Skeletal muscle tissue (tissue), 4 donors: ENCODE measurements around the gene TSPAN14. TPM values are rescaled to one million over a fixed set of nuclear protein-coding genes. Genes with fewer than 3 reads are reported as not detected.

Source experiments
- H3K27ac ChIP-seq: one replicate; pipeline ENCODE4 v1.7.0; 2013; ENCODE audit warnings: mild to moderate bottlenecking, low read depth, low read length, inconsistent platforms
- H3K27me3 ChIP-seq, 3 donors: one replicate each; pipeline ENCODE4 v1.7.0; 2013; ENCODE audit warnings: low read length in 3 of 3; ENCODE audit not compliant: control insufficient read depth in 3 of 3, insufficient read depth in 3 of 3
- H3K36me3 ChIP-seq, 3 donors: one replicate each; pipeline ENCODE4 v1.7.0; 2013; ENCODE audit warnings: low read length in 3 of 3; ENCODE audit not compliant: control insufficient read depth in 3 of 3, insufficient read depth in 3 of 3
- H3K4me1 ChIP-seq, 3 donors: one replicate each; pipeline ENCODE4 v1.7.0; 2013; ENCODE audit warnings: low read length in 3 of 3, mild to moderate bottlenecking in 3 of 3; ENCODE audit not compliant: control insufficient read depth in 3 of 3, insufficient read depth in 3 of 3
- H3K4me3 ChIP-seq, 3 donors: one replicate each; pipeline ENCODE4 v1.7.0; 2013; ENCODE audit warnings: low read length in 3 of 3
- H3K9ac ChIP-seq, 3 donors: one replicate each; pipeline ENCODE4 v1.7.0; 2013; ENCODE audit warnings: low read length in 3 of 3, mild to moderate bottlenecking in 3 of 3, moderate library complexity in 2 of 3, low read depth in 1 of 3
- H3K9me3 ChIP-seq, 3 donors: one replicate each; pipeline ENCODE4 v1.7.0; 2013; ENCODE audit warnings: low read length in 3 of 3; ENCODE audit not compliant: control insufficient read depth in 3 of 3
- total RNA-seq: library from RNA; depleted of rRNA; stranded (reverse); fragments of >200 nt; gene quantifications from one replicate; pipeline ENCODE4 v1.2.3, GENCODE V29; 2014
- donor health status: Osteomylitis.

TSPAN14 gene
- total RNA-seq, 1 donor from 2014 or later = 6.3 TPM

DNA sequence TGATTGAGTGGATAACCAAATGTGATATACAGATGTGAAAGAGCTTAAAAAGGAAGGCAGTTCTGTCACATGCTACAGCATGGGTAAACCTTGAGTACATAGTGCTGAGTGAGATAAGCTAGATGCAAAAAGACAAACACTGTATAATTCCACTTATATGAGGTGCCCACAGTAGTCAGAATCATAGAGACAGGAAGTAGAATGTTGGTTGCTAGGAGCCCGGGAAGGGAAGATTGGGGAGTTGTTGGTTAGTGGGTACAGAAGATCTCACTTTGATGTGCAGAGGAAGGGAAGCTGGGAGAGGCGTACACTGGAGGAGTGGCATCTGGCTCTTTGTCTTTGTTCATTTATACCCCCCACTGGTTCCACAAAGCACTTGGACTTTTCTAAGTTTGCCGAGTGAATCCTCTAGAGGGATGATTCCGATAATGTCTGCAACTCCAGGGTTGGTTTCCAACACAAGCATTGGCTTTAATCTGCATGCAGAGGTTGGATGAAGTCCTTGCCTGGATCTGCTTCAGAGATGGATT, 39.5 kb downstream of the TSPAN14 start:
- peaks cover 43 to 50% (median 50%) of the 10 kb centered on the region in 3 donors for H3K4me1 ChIP-seq
- H3K4me3 ChIP-seq = no peak overlapping the region
- no peak overlapping the region for H3K27ac ChIP-seq
- H3K27me3 ChIP-seq = no peaks in the 10 kb centered on the region
- no peak overlapping the region for H3K9ac ChIP-seq
- H3K9me3 ChIP-seq = no peaks in the 10 kb centered on the region
- H3K36me3 ChIP-seq = peaks cover 13 to 20% (median 15%) of the 10 kb centered on the region in 3 donors

DNA sequence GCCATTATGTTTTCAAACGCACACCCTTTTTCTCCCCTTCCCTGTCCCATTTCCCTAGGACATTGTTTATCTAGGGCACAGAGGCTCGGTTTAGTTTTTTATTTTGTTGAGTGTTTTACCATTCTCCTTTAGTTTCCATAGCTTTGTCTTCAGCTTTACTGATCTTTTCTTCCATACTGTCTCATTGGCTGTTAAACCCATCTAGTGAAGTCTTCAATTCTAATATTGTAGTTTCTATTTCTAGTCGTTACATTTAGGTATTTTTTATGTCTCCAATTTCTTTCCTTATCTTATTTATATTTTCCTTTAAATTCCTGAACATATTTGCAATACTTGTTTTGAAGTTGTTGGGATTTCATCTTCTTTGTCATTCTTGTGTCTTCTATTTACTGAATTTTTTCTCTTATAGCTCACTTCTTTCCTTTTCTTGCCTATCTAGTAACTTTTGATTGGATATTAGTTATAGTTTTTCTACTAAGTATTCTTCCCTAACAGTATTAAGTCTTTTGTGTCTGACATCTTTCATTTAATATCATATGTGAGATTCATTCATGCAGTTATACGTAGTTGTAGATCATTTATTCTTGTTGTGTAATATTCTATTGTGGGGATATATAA, 42.6 kb downstream of the TSPAN14 start:
- Histone ChIP-seq H3K4me1 (peaks cover 60 to 69% (median 62%) of the 10 kb centered on the region in 3 donors), H3K27me3 (no peaks in the 10 kb centered on the region), H3K36me3 (peaks cover 0 to 2% (median 0%) of the 10 kb centered on the region in 3 donors), H3K9me3 (no peaks in the 10 kb centered on the region), H3K27ac (no peak overlapping the region), H3K9ac (no peak overlapping the region), H3K4me3 (no peak overlapping the region)

DNA sequence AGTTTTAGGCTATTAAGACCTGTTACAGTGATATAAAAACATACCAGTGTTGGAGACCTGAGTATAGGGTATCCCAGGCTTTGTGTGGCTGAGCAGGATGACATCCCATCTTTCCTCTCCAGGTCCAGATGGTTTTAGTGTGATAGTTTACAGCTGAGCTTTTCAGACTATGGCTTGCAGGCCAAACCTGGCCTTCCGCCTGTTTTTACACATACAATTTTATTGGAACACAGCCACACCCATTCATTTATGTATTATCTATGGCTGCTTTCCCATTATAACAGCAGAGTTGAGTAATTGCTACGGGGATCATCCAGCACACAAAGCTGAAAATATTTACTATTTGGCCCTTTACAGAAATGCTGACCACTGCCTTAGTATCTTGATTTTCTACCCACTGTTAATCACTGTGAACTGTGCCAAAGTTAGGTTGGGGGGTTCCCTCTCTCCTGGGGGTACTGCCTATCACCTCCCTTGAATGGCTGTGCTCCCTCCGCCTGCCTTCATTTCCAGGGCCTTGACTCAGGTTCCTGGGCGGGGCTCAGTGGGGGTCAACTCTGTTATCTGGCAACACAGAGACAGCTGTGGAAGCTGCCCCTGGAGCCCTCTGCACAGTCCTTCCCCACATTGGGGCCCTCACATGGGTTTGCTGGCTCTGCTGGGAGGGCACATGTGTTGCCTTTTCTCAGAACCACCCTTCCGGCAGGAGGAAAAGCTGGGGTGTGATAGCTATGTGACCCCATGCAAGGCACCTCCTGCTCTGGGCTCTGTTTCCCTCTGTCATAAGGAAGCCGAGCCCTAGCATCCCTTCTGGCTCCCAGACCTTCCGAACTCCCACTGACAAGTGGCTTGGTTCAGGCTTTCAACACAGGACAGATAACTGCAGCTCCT, 43.3 kb downstream of the TSPAN14 start:
- Histone ChIP-seq H3K9me3 (no peaks in the 10 kb centered on the region), H3K27ac (peak overlapping the region; percentile 83), H3K36me3 (peaks cover 0 to 2% (median 0%) of the 10 kb centered on the region in 3 donors), H3K27me3 (no peaks in the 10 kb centered on the region), H3K4me3 (peak overlapping the region in 1 of 3 donors; percentile 6), H3K9ac (peak overlapping the region in 1 of 3 donors; percentile 34), H3K4me1 (peaks cover 64 to 75% (median 67%) of the 10 kb centered on the region in 3 donors)

DNA sequence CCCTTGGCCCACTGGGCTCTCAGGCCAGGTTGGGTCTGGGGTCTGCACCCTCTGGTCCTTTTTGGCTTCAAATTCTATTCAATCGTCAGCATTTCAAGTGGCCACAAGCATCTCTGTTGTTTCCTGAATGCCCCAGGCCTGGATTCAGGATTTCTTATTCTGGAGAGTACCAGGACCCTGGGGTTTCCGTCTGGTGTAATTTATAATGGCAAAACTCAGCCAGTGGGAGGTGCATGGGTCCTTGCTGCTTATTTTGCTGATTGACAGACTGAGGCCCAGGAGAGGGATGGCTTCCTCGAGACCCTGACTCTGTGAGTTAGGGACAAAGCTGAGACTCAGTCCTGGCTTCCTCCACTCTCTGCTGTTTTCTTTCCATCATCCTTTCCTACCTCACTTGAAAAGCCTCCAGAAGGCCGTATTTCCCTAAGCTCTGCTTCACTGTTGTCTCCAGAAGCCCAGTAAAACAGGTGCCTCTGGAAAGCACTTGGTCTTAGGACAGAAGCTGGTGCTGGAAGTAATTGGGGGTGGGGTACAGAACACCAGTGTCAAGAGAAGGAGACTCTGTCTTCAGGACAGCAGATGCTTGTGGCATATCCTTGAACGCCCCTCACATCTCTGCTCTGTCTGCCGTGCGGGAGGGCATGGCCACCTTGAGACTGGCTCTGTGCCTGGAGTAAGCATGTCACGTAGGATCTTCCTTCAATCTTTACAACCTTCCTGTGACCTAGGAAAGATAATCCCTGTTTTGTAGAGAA, 44.1 kb downstream of the TSPAN14 start:
- H3K27ac ChIP-seq = peak overlapping the region; percentile 83
- peaks cover 71 to 82% (median 75%) of the 10 kb centered on the region in 3 donors for H3K4me1 ChIP-seq
- H3K36me3 ChIP-seq = no peaks in the 10 kb centered on the region
- H3K4me3 ChIP-seq = peak overlapping the region; percentile 8 to 48 (median 24)
- H3K27me3 ChIP-seq = no peaks in the 10 kb centered on the region
- H3K9me3 ChIP-seq = no peaks in the 10 kb centered on the region
- peak overlapping the region; percentile 2 to 55 (median 34) for H3K9ac ChIP-seq

DNA sequence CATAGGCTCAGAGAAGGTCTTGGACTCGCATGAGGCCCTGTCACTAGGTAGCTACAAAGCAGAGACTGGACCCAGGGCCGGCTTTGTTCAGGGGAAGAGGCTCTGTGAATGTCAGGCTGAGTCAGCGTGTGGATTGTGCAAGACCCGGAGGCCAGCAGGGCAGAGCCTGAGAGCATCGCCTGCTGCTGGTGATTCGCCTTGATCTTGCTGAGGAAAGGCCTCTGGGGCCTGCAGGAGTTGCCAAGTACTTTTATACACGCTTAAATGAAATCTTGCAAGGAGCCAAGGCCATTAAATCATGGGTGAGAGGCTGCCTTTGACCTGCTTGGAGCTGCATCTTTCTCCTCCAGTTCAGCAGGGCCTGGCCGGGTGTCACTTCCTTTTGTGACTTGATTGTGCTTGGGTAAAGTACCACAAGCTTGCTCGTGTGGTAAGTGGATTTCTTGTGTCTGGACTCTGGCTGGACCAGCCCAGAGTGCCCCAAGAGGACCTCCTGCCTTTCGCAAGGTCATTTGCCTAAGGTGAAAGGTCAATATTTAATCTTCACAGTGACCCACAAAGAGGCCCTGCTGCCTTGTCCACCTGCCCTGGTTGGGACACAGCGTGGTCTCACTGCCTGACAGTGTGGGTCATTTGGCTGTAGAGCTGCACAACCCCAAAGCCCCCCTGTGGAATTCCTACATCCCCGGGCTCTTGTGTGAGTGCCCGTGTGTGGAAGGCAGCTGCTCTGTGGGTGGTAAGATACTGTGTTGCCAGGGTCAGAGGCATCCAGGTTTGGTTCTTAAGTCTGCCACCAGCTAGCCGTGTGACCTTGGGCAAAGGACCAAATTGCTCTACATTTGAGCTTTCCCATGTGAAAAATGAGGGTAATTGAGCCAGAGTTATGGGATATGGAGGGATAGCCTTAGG, 45.0 kb downstream of the TSPAN14 start:
- H3K9me3 ChIP-seq = no peaks in the 10 kb centered on the region
- H3K4me1 ChIP-seq = peaks cover 70 to 80% (median 76%) of the 10 kb centered on the region in 3 donors
- peak overlapping the region; percentile 8 to 48 (median 24) for H3K4me3 ChIP-seq
- no peaks in the 10 kb centered on the region for H3K36me3 ChIP-seq
- peak overlapping the region; percentile 36 to 55 (median 50) for H3K9ac ChIP-seq
- H3K27ac ChIP-seq = peak overlapping the region; percentile 83
- H3K27me3 ChIP-seq = no peaks in the 10 kb centered on the region

DNA sequence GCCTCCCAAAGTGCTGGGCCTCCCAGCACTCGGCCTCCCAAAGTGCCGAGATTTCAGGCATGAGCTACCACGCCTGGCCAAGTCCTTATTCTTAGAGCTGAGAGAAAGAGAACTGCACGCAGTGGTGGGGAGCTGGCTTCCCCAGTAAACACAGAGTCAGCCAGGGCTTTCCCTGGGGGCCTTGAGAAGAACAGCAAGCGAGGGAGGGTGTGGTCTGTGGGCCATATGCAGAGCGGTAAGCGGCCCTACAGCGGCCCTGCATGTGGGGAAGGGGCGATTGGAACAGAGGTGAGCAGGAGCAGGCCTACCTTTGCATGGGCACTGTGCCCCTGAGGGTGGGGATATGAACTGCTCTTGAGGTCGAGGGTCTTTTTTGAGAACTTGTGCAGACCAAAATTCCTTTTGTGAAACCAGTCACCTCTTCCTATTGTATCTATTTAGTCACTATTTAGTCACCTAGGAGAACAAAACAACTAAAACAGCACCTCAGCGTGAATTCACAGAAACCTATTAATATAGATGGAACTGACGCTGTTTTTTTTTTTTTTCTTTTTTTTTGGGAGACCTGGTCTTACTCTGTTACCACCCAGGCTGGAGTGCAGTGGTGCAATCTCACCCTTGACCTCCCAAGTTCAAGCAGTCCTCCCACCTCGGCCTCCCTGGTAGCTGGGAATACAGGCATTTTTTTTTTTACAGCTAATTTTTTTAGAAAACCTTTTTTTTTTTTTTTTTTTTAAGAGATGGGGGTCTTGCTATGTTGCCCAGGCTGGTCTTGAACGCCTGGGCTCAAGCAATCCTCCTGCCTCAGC, 46.7 kb downstream of the TSPAN14 start:
- no peaks in the 10 kb centered on the region for H3K27me3 ChIP-seq
- peaks cover 0 to 2% (median 0%) of the 10 kb centered on the region in 3 donors for H3K36me3 ChIP-seq
- H3K27ac ChIP-seq = peak overlapping the region; percentile 83
- H3K4me3 ChIP-seq = no peak overlapping the region
- peaks cover 80 to 82% (median 80%) of the 10 kb centered on the region in 3 donors for H3K4me1 ChIP-seq
- H3K9me3 ChIP-seq = no peaks in the 10 kb centered on the region
- H3K9ac ChIP-seq = peak overlapping the region in 1 of 3 donors; percentile 33

DNA sequence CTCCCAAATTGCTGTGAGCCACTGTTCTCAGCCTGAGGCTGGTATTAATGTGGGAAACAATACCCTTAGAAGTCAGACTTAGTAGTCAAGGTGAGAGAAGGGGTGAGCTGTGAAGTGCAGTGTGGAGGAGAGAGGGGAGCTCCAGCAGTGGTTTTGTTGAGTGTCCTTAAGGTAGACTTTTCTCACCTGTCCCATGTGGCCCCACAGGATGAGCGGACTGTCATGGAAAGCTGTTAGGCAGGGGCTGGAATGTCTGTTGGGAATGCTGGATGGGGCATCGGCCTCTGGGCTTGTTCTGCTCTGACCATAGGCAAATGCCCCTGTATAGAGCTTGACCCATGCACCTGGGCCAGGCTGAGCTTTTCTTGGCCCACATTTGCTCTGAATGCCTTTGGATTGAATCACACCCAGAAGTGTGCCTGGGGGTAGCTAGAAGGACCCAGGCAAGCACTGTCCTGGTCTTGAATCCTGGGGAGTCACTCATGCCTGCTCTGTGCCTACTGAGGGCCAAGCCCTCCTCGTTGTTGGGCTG, 47.3 kb downstream of the TSPAN14 start:
- H3K4me1 ChIP-seq = peaks cover 81 to 85% (median 83%) of the 10 kb centered on the region in 3 donors
- no peaks in the 10 kb centered on the region for H3K27me3 ChIP-seq
- H3K9ac ChIP-seq = no peak overlapping the region
- H3K36me3 ChIP-seq = peaks cover 0 to 2% (median 0%) of the 10 kb centered on the region in 3 donors
- H3K4me3 ChIP-seq = no peak overlapping the region
- H3K9me3 ChIP-seq = no peaks in the 10 kb centered on the region
- peak overlapping the region; percentile 7 for H3K27ac ChIP-seq

DNA sequence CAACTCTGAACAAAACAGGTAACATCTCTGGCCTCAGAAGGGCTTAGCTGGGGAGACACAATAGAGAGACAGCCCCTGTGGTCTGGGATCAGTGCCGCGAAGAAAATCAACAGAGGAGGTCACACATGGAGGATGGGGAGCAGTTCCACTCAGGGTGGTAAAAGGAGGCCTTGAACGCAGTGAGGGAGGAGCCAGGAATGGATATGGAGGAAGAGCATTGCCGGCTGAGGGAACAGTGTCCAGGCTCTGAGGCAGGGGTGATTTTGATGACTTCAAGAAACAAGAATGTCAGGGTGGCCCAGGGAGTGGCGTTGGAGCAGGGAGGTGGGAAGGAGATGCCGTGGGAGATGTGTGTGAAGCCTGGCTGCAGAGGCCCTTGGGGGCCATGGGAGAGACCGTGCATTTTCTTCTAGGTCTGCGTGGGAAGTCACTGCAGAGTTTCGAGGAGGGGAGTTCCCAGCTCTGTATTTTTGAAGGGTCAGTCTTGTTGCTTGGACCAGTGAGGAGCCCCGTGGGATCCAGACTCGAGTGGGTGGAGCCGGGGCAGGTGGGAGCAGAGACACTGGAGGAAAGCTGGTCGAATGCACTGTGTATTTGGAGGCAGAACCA, 47.9 kb downstream of the TSPAN14 start:
- H3K9me3 ChIP-seq = no peaks in the 10 kb centered on the region
- H3K27me3 ChIP-seq = no peaks in the 10 kb centered on the region
- H3K4me1 ChIP-seq = peaks cover 80 to 84% (median 83%) of the 10 kb centered on the region in 3 donors
- H3K4me3 ChIP-seq = no peak overlapping the region
- no peak overlapping the region for H3K9ac ChIP-seq
- H3K36me3 ChIP-seq = peaks cover 0 to 4% (median under 1%) of the 10 kb centered on the region in 3 donors
- peak overlapping the region; percentile 7 for H3K27ac ChIP-seq
